GM12878 (cell line): ENCODE data around the gene POU5F1. TPM values are rescaled to one million over a fixed set of nuclear protein-coding genes. Genes with fewer than 3 reads are reported as not detected.

ENCODE experiments used
- CUX1 ChIP-seq: IDR thresholded peaks from 2 replicates; pipeline ENCODE4 v1.6.1; 2012; ENCODE audit warnings: improper control_type of control experiment, low read depth, low read length; ENCODE audit not compliant: insufficient replicate concordance
- IRF4 ChIP-seq: IDR thresholded peaks from 2 replicates; pipeline ENCODE4 v1.6.1; 2011; ENCODE audit warnings: low read depth, low read length
- KLF5 ChIP-seq: fragments of 450-650 bp; IDR thresholded peaks from 2 replicates; pipeline ENCODE4 v1.6.1; 2014; ENCODE audit warnings: mild to moderate bottlenecking; ENCODE audit not compliant: partially characterized antibody
- NFYA ChIP-seq: IDR thresholded peaks from 2 replicates; pipeline ENCODE4 v1.6.1; 2011; ENCODE audit warnings: low read depth, mild to moderate bottlenecking, low read length, improper control_type of control experiment, borderline replicate concordance
- PAX8 ChIP-seq: fragments of 450-650 bp; IDR thresholded peaks from 2 replicates; pipeline ENCODE4 v1.6.1; 2017; ENCODE audit warnings: mild to moderate bottlenecking, moderate library complexity
- POLR2AphosphoS5 ChIP-seq: IDR thresholded peaks from 2 replicates; pipeline ENCODE4 v1.6.1; 2011; ENCODE audit warnings: mild to moderate bottlenecking, low read length, inconsistent platforms
- RUNX3 ChIP-seq: IDR thresholded peaks from 2 replicates; pipeline ENCODE4 v1.6.1; 2012; ENCODE audit warnings: low read length, inconsistent platforms
- ZBED1 ChIP-seq: IDR thresholded peaks from 2 replicates; pipeline ENCODE4 v1.6.1; 2016; ENCODE audit warnings: borderline replicate concordance
- ZNF622 ChIP-seq: fragments of 450-650 bp; IDR thresholded peaks from 2 replicates; pipeline ENCODE4 v1.6.1; 2017; ENCODE audit warnings: mild to moderate bottlenecking, inconsistent platforms
- polyA plus RNA-seq, 11 experiments: library from polyadenylated mRNA; depleted of rRNA in 4 of 11; unstranded in 6 of 11; stranded (reverse) in 5 of 11; fragments of >200 nt; fragmentation: Nextera tagmentation in 4 of 11; fragmentation: Illumina TruSeq in 1 of 11; extraction: Ambion mirVana in 4 of 11; extraction: Trizol in 1 of 11; gene quantifications; 1 replicate in 1 of 11; 2 replicates in 10 of 11; pipeline versions ENCODE4 v1.2.1 to v1.2.3, GENCODE V29; 2011 to 2016; ENCODE audit warnings: inconsistent platforms in 2 of 11, missing spikeins in 2 of 11, low read depth in 1 of 11
- total RNA-seq, 4 experiments: library from RNA; depleted of rRNA in 3 of 4; stranded (reverse); fragments of >200 nt in 3 of 4; fragmentation: Illumina TruSeq in 1 of 4; extraction: Trizol in 1 of 4; gene quantifications; 2 replicates each; pipeline versions ENCODE4 v1.2.1 to v1.2.3, GENCODE V29; 2013 to 2021

Gene POU5F1
- total and polyA plus RNA-seq, 10 of the 15 experiments (the other 5 are each of a cell fraction or from before 2014, with no cell fraction given), result 1.4 to 5.5 (median 3.2) TPM

- TF ChIP-seq CUX1 (no peak), PAX8 (no peak), IRF4 (no peak), NFYA (no peak), ZNF622 (no peak), POLR2AphosphoS5 (no peak), RUNX3 (no peak), ZBED1 (no peak), KLF5 (no peak)
These were observed 52.3 kb downstream of the POU5F1 start (continued) for GRCh38 chr6:31118178-31118577.
